H1 (cell line): Measurements from ENCODE around the gene IKZF3. TPM values are rescaled to one million over a fixed set of nuclear protein-coding genes. Genes with fewer than 3 reads are reported as not detected.

Experiments
- CEBPB ChIP-seq: IDR thresholded peaks from 2 replicates; pipeline ENCODE4 v1.6.1; 2012; ENCODE audit warnings: low read depth, low read length
- GABPA ChIP-seq: IDR thresholded peaks from 2 replicates; pipeline ENCODE4 v1.6.1; 2011; ENCODE audit warnings: mild to moderate bottlenecking, low read length, moderate library complexity, borderline replicate concordance; ENCODE audit not compliant: insufficient read depth
- HDAC6 ChIP-seq: IDR thresholded peaks from one replicate; pipeline ENCODE4 v1.7.1; 2012; ENCODE audit warnings: low read depth, mild to moderate bottlenecking, inconsistent platforms, low read length, moderate library complexity
- JUN ChIP-seq: IDR thresholded peaks from 2 replicates; pipeline ENCODE4 v1.6.1; 2011; ENCODE audit warnings: low read depth, mild to moderate bottlenecking, improper control_type of control experiment, low read length
- KDM1A ChIP-seq: fragments of 200-600, 300-600 bp; sonication (generic); IDR thresholded peaks from 2 replicates; pipeline ENCODE4 v1.7.1; 2016; ENCODE audit warnings: mild to moderate bottlenecking, low read length, borderline replicate concordance
- RAD21 ChIP-seq, 2 experiments: IDR thresholded peaks in 1 of 2; conservative IDR thresholded peaks in 1 of 2; 2 replicates each; pipeline ENCODE4 v1.6.1; 2011; ENCODE audit warnings: low read depth in 2 of 2, low read length in 2 of 2, improper control_type of control experiment in 1 of 2, inconsistent platforms in 1 of 2, mild to moderate bottlenecking in 1 of 2, moderate library complexity in 1 of 2
- SRF ChIP-seq: IDR thresholded peaks from 2 replicates; pipeline ENCODE4 v1.6.1; 2011; ENCODE audit warnings: mild to moderate bottlenecking, low read depth, low read length, moderate library complexity
- SUZ12 ChIP-seq: fragments of 200-600 bp; sonication (generic); IDR thresholded peaks from 2 replicates; pipeline ENCODE4 v1.6.1; 2012; ENCODE audit warnings: mild to moderate bottlenecking, inconsistent platforms, low read length, moderate library complexity, mixed read lengths
- TAF1 ChIP-seq: IDR thresholded peaks from 2 replicates; pipeline ENCODE4 v1.6.1; 2011; ENCODE audit warnings: mild to moderate bottlenecking, low read depth, low read length
- USF2 ChIP-seq: IDR thresholded peaks from 2 replicates; pipeline ENCODE4 v1.6.1; 2011; ENCODE audit warnings: low read length, improper control_type of control experiment
- polyA plus RNA-seq, 7 experiments: library from polyadenylated mRNA; depleted of rRNA in 3 of 7; stranded (reverse) in 5 of 7; unstranded in 2 of 7; fragments of >200 nt in 5 of 7; fragments of 200-250 nt in 2 of 7; gene quantifications; 1 replicate in 5 of 7; 2 replicates in 1 of 7; 4 replicates in 1 of 7; pipeline versions ENCODE4 v1.2.1 to v1.2.3, GENCODE V29; 2011 to 2013; ENCODE audit warnings: missing spikeins in 2 of 7, mixed read lengths in 2 of 7
- total RNA-seq: library from RNA; stranded (reverse); fragmentation: NEBNext Ultra II Directional; extraction: Animal tissue kit (Norgen Biotek cat#: 25700); gene quantifications from 2 replicates; pipeline ENCODE4 v1.2.1, GENCODE V29; 2021
- TF ChIP-seq, protein P1 (sequence below): IDR thresholded peaks from 2 replicates; pipeline ENCODE4 v1.6.1; 2012; ENCODE audit warnings: low read length, inconsistent platforms

Gene IKZF3
- total and polyA plus RNA-seq, 2 of the 8 experiments (the other 6 are each of a cell fraction or from before 2014, with no cell fraction given): 0.23 to 0.56 TPM

- TF ChIP-seq SRF (no peak), RAD21 (IDR thresholded peaks at IDR 0.05 in 1 of 2, conservative IDR thresholded peaks at IDR 0.05 in 1 of 2; ENCODE audit: low read depth in 2 of 2, low read length in 2 of 2) (no peak), CEBPB (no peak), KDM1A (0 out of 2 replicates have a peak, but pooled peaks have one; percentile 13), HDAC6 (no peak), TAF1 (peak; percentile 57), JUN (no peak), SUZ12 (no peak), GABPA (no peak), USF2 (no peak)
- TF ChIP-seq, protein P1, sequence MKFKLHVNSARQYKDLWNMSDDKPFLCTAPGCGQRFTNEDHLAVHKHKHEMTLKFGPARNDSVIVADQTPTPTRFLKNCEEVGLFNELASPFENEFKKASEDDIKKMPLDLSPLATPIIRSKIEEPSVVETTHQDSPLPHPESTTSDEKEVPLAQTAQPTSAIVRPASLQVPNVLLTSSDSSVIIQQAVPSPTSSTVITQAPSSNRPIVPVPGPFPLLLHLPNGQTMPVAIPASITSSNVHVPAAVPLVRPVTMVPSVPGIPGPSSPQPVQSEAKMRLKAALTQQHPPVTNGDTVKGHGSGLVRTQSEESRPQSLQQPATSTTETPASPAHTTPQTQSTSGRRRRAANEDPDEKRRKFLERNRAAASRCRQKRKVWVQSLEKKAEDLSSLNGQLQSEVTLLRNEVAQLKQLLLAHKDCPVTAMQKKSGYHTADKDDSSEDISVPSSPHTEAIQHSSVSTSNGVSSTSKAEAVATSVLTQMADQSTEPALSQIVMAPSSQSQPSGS: 0 out of 2 replicates have a peak, but pooled peaks have one; percentile 66
These were observed 126.1 kb downstream of the IKZF3 start, which contains the start of gene GRB7 (continued) for GRCh38 chr17:39737760-39738567.
